G401.6 (cell line): Measurements from ENCODE around the gene GJB1.
"Not testable (repeated sequence)": the region's sequence is repeated elsewhere in the genome, so short reads cannot be mapped to it uniquely, and the experiment has no call there.

Source experiments
- FAIRE-seq: peaks from 2 replicates; lab custom pipeline; 2012; peaks lifted over from hg19 to GRCh38; lab: Jason Lieb, UNC

Gene GJB1

GRCh38 chrX:71256856-71257255 lies 33.8 kb downstream of the GJB1 start:
- no peak for FAIRE-seq

- FAIRE-seq: not testable (repeated sequence)
These were observed 45.6 kb downstream of the GJB1 start for GRCh38 chrX:71268624-71269023.

- FAIRE-seq: no peak
These were observed 46.9 kb downstream of the GJB1 start for GRCh38 chrX:71269801-71270395.

GRCh38 chrX:71272313-71272712 lies 49.3 kb downstream of the GJB1 start:
- FAIRE-seq: not testable (repeated sequence)
